Right lobe of liver (tissue), 4 donors: ENCODE results near the gene UGT1A9.

Experiments
- CTCF ChIP-seq, 4 donors: fragments of 200-600 bp in 3 of 4; fragments of 450-650 bp in 1 of 4; IDR thresholded peaks; one replicate each; pipeline versions ENCODE4 v1.5.1 to v1.8.0; 2016 to 2022; ENCODE audit warnings: antibody characterized with exemption in 4 of 4, mild to moderate bottlenecking in 2 of 4
- POLR2A ChIP-seq: fragments of 450-650 bp; IDR thresholded peaks from one replicate; pipeline ENCODE4 v1.6.1; 2017; ENCODE audit warnings: antibody characterized with exemption, mild to moderate bottlenecking
- donor health status: DM: no; HTN: no; CAD: no.
- donor health status: DM: no; HTN: no; CAD: no.
- donor health status: DM: no; HTN: yes; CAD: no.

DNA sequence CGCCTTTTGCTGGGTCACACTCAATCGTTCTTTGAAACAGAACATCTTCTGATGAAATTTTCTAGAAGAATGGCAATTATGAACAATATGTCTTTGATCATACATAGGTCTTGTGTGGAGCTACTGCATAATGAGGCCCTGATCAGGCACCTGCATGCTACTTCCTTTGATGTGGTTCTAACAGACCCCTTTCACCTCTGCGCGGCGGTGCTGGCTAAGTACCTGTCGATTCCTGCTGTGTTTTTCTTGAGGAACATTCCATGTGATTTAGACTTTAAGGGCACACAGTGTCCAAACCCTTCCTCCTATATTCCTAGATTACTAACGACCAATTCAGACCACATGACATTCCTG, 41.5 kb downstream of the UGT1A9 start:
- TF ChIP-seq CTCF (IDR thresholded peaks at IDR 0.05) (no peak), POLR2A (no peak)
